IPS-11a (cell line): ENCODE results near the gene KIRREL3.
"Not testable (repeated sequence)": the region's sequence is repeated elsewhere in the genome, so short reads cannot be mapped to it uniquely, and the experiment has no call there.

ENCODE experiments used
- H3K4me3 ChIP-seq: one replicate; pipeline ENCODE4 v1.5.1; 2013; ENCODE audit warnings: low read depth, low read length, control low read depth

KIRREL3 gene

GRCh38 chr11:126959700-126960099 lies 40.9 kb downstream of the KIRREL3 start:
- no peak overlapping the region for H3K4me3 ChIP-seq

DNA sequence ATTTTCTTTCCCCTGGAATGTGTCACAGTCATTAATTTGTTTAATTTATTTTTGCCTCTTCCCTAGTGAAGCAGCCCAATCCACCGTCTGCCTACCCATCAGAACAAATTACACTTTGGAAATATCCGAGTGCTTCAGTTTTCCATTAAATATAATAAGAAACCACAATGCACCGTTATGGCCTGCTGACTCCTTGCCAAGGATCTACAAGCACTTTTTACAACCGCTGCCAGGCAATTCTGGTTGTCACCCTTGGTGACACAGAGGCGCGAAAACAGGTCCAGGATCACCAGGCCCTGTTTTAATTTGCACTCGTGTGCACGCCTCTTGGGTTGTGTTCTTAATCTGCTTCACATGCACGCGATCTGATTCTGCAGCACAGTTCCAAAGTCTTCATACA lies 43.9 kb downstream of the KIRREL3 start:
- no peak overlapping the region for H3K4me3 ChIP-seq

GRCh38 chr11:126952533-126952932 lies 48.0 kb downstream of the KIRREL3 start:
- not testable (repeated sequence) for H3K4me3 ChIP-seq

DNA sequence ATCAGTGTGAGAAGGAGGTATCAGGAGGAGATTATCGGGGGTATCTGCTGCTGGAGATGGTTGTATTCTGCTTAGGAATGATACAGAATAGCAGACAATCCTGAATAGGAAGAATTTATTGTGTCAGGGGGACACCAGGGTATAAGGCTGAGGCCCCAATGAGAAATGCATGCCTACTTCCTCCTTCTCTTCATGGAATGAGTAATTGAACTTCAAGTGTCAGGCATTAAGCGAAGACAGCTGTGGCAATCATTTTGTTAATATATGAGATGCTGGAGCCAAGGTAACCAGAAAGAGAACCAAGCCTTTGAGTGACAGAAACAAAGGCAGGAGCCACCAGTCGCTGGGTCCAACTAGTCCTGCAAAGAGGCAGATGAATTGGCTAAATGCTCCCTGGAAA lies 49.1 kb downstream of the KIRREL3 start:
- no peak overlapping the region for H3K4me3 ChIP-seq

DNA sequence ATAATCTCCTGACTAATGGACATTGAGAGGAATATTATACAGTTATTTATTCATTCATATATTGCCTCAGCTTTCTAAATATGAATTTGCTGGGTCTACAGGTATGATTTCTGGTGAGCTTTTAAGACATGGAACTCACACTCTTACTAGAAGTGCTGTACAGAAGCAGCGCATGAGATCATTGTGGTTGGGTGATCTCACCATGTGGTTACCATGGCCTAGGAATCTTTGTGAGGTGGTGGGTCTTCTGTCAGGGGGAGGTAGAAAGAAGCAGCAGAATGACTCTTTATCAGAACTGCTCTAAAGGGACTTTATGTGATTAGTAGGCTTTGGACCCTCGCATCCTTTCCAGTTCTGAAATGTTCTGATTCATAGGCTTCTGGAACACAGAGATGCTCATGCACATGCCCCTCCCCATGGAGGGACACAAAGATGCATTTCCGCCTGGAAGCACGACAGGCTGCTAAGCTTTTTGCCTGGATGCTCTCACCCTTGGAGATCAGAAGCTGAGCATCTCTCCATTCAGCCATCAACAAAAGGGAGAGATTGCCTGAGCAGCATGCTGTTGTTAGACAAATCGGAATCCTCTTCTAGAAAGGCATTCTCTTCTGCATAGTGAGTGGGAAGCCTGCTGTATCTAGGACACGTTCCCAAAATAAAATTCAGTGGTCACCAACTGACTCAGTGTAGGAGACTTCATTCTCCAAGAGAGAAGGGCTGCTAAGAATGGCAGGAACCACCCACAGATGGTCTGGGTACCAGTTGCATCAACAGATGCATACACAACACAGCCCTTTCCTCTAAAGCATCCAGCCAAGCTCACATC lies 51.3 kb downstream of the KIRREL3 start:
- no peak overlapping the region for H3K4me3 ChIP-seq

DNA sequence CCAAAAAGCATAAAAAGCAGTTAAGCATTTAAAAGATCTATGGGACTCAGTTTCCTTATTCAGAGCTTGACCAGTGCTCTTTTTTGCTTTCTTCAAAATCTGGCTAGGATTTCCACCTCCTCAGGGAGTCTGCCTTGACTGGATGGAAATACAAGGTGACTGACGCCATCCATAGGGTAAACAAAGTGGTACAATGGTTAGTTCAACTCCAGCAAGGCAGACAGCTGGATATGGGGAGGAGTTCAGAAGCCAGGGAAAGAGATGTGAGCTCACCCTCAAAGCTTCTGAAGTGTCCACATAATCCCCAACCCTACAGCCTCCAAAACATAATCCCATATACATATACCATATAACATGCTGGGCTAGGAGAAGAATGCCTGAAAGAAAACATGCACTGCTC lies 52.0 kb downstream of the KIRREL3 start:
- H3K4me3 ChIP-seq = no peak overlapping the region

DNA sequence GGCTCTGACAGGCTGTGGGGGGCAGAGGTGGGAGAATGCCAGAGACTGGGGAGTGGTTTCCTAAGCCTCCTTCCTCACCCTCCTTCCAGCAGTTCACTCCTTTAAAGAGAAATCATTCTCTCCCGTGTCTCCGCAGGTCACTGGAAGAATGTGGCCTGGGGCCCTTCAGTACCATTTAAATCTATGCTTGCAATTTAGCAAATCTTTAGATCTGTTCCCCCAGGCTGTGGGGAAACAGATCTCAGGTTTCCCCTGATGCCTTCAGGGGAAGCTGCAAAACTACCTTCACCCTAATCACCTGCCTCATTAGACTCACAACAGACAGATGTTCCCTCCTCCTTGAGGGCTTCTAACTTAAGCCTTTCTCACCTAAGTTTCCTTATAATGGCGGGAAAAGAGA lies 55.3 kb downstream of the KIRREL3 start:
- no peak overlapping the region for H3K4me3 ChIP-seq

DNA sequence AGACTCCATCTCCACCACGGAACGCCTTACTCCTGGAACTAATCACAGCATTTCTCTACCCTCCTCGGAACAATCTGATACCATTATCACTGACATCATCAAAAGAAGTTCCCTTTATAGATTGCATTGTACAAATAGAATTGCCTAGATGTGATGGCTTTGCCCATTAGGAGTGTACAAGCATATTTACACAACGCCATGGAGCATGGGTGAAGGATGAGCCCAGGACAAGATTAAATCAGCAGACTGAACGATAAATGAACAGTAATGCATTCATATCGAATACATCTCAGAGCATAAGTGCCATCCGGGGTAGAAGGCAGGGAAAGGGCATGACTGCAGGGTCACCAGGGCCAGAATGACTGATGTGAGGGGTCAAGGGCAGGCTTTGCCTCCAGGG lies 57.3 kb downstream of the KIRREL3 start:
- H3K4me3 ChIP-seq = no peak overlapping the region

GRCh38 chr11:126942146-126942545 lies 58.4 kb downstream of the KIRREL3 start:
- no peak overlapping the region for H3K4me3 ChIP-seq

DNA sequence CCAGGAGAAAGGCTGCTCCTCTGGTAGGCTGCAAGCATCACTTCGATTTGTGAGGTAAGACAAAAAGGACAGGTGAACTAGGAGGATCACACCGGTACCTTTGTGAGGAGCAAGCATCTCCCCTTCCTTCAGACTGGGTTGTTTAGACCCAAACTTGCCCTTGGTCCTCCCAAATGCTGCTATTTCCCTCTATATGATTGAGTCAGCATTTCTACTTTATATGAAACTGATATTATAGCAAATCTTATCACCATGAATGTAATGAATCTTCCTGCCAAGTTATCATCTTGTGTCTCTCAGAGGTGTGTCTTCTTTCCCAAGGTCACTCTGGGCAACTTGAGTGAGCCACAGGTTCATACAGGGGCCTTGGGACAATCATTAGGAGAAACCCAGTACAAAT lies 61.0 kb downstream of the KIRREL3 start:
- H3K4me3 ChIP-seq = no peak overlapping the region

DNA sequence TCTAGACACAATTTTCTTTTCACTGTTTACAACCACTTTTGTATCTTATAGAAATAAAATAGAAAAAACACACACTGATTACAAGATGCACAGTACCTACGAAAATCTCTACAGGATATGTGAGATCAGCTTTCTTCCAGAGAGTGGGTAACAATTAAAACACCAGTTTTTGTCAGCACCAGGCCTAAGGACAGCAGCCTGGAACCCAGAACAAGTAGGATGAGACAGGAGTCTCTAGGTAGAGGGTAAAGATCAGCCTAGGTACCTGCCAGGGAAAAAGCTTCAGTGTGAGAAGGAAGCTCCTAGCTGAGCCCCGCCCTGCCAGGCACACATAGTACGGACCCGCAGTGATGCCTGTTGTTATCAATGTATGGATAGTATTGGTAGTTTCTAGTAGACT lies 61.9 kb downstream of the KIRREL3 start:
- H3K4me3 ChIP-seq = no peak overlapping the region

- no peak overlapping the region for H3K4me3 ChIP-seq
These were observed 70.3 kb downstream of the KIRREL3 start for GRCh38 chr11:126930091-126930841.

DNA sequence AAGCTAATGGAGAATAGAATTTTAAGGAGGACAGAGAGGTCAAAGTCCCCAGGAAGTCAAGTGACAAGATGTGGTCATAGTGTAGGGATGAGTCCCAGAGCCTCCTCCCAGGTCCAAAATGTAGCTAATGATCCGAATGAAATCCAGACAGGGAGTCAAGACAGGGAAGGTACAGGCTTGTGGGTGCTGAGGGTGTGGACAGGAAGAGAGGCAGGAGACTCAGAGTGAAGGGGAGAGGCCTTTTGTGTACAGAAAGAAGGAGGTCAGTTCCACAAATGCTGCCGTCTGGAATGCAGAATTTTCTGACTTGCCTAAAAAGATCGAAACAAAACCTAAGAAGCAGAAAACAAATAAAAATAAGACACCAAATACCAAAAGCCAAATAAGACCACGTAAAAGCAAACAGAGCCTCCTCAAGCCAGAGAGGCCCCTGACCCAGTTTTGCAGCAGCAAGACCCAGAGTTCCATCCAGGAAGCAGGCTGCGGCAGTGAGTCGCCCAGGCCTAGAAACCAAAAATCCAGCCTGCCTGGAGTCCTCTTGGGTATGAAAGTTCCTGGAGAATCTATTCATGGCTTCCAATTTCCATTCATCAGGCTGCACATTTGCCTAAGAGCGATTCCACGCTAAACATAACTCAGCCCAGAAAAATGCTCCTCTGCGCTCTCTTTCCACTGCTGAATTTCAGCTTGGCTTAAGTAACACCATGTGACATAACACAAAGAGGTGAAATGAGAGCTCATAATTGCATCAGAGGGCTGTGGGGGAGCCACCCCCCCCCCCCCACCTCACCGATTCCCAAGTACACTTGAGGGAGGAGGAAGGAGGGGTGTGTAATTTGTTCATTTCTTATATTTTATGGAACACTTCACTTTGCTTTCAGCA lies 71.2 kb downstream of the KIRREL3 start:
- H3K4me3 ChIP-seq = no peak overlapping the region

DNA sequence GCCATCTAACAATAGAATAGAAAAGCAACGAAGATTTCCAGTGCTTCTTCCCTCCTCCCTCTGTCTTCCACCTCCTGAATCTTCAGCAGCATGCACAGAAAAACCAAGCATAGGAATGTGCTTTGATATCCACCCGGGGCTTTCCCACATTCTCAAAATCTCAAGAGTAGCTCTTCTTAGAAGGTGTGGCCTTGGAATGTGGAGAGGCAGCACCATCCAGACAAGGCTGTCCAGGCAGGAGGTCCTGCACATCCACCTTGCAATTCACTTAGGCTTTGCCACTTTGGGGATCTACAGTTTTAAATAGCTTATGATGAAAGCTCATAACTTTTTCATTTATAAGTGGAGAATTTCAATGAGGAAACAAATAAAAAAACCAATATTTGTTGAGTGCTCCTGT lies 72.9 kb downstream of the KIRREL3 start:
- no peak overlapping the region for H3K4me3 ChIP-seq

- no peak overlapping the region for H3K4me3 ChIP-seq
These were observed 74.2 kb downstream of the KIRREL3 start for GRCh38 chr11:126926376-126926791.

DNA sequence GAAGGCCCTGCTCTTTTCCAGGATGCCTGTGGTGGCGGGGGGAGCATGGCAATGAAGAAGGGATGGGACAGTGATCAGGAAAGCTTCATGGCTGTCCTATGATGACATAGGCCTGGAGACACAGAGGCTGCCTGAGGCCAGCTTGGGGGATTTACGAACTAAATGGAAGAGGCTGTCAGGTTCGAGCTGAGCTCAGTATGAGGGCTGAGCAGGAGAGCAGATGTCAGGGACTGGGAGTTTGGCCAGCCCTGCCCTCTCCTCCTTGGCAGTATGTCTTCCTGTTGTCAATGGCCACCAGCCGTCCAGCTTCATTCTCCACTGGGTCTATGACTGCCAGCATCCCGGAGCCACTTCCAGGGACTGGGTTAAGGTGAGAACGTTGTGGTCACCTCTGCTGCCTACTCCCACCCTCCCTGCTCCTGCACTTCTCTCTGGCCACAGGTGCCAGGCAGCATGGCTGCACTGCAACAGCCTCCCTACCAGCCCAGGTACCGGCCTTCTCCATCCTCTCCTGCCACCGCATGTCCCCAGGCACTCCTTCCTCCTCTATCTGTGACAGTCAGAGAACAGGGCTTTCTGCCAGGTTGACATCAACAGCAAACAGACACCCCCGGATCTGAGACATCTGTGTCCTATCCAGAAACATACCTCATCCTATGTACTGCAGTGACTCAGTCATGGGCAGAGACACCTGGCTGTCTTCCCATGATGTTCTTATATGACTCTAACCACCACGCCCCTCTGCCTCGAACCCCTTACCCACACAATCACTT lies 75.1 kb downstream of the KIRREL3 start:
- H3K4me3 ChIP-seq = no peak overlapping the region

DNA sequence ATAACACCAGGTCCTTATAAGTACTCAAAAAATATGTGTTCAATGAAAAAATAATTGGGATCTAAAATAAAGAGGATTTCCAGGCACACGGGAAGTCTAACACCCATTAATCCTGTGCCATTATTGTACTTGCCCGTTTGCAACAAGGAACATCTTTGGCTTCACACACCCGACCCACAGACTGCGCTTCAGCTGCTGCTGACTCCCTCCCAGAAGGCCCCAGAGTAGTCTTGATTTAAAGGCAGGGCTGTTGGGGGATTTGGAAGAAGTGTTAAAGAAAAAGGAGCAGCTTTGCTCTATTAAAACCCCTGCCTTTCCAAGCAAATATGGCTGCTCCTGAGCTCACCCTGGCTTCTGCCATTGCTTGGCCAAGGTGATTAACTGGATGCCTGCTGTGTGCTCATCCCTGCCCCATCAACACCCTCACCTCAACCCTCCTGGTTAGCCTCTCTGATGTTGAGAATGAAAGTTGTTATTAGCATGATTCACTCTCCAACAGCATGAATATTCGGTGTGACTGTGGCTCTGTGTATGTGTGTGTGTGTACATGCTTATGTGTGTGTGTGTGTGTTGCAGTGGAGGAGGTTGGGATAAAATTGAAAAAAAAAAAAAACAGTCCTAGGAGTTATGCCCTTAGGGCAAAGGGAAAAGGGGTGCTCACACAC lies 76.1 kb downstream of the KIRREL3 start:
- no peak overlapping the region for H3K4me3 ChIP-seq

DNA sequence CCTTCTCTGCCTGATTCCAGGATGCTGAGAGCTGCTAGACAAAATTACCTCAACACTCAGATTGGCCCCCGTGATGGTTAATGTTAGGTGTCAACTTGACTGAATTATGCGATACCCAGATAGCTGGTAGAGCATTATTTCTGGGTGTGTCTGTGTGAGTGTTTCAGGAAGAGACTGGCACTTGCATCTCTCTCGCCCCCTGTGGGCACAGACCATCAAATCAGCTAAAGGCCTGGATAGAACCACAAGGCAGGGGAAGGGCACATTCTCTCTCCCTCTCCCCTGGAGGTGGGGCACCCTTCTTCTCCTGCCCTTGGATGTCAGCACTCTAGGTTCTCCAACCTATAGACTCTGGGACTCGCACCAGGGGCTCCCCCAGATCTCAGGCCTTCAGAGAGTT lies 79.7 kb downstream of the KIRREL3 start:
- H3K4me3 ChIP-seq = no peak overlapping the region

- no peak overlapping the region for H3K4me3 ChIP-seq
These were observed 81.3 kb downstream of the KIRREL3 start for GRCh38 chr11:126919147-126919823.

- H3K4me3 ChIP-seq = no peak overlapping the region
These were observed 82.0 kb downstream of the KIRREL3 start for GRCh38 chr11:126918556-126918955.
